HG03469 (cell line): ENCODE results near the gene EPHB1.
"Not testable (repeated sequence)": the region's sequence is repeated elsewhere in the genome, so short reads cannot be mapped to it uniquely, and the experiment has no call there.

ENCODE experiments used
- ATAC-seq: cut with Tn5 transposase; IDR thresholded peaks from one replicate; pipeline ENCODE4 v1.9.1; 2021; ENCODE audit warnings: mild to moderate bottlenecking, moderate library complexity, moderate number of reproducible peaks; ENCODE audit not compliant: unreplicated experiment

EPHB1 gene

GRCh38 chr3:134776518-134776917 is 18.5 kb upstream of the EPHB1 start:
- no peak for ATAC-seq

DNA sequence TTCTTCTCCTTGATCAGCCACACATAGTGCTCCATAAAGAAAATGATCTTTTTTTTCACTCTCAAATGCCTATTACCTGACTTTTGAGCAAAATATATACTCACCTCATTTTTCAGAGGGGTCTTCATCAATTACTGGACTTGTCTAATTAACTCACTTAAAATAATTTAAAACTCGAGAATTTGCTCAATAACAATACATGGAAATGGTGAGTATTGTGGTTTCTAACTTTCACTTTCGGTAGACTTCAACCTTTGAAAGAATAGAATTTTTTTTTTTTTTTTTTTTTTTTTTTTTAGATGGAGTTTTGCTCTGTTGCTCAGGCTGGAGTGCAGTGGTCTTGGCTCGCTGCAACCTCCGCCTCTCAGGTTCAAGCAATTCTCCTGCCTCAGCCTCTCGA is 17.7 kb upstream of the EPHB1 start:
- ATAC-seq, result no peak

DNA sequence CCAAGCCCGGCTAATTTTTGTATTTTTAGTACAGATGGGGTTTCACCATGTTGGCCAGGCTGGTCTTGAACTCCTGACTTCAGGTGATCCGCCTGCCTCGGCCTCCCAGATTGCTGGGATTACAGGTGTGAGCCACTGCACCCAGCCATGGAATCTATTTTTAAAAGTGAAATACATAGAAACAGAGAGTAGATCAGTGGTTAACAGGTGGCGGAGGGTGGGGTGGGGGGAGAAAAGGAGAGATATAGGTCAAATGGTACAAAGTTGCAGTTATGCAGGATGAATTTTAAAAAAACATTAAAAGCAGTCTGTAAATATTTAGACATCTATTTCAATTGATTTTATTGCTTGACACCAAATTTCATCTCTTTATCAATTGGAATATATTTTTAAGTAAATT is 6.8 kb upstream of the EPHB1 start:
- ATAC-seq, result not testable (repeated sequence)

- no peak for ATAC-seq
Observed at GRCh38 chr3:134790065-134790464, 5.0 kb upstream of the EPHB1 start.

DNA sequence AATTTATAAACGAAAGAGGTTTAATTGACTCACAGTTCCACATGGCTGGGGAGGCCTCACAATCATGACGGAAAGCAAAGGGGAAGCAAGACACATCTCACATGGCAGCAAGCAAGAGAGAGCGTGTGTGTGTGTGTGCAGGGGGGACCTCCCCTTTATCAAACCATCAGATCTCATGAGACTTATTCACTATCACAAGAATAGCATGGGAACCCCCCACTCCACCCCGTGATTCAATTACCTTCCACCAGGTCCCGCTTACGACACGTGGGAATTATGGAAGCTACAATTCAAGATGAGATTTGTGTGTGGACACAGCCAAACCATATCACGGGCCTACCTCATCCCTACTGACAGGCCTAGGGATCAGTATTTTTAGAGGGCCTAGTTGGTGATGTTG is 3.1 kb upstream of the EPHB1 start:
- no peak for ATAC-seq

DNA sequence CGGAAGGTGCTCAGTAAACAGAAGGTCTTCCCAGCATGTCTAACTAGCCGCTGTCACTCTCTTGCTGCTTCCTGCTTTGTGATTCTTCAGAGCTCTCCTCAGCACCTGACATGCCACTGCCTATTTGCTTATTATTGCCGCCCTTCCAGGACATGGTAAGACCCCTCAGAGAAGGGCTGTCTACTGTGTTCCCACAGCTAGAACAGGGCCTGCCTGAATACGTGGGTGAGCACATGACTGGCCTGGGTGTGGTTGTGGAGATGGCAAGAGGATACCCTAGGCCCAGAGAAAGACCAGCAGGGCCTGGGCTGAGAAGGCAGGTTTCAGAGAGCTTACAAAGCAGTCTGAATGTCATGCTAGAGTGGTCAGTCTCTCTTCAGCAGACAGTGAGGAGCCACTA is 2.4 kb upstream of the EPHB1 start:
- no peak for ATAC-seq

DNA sequence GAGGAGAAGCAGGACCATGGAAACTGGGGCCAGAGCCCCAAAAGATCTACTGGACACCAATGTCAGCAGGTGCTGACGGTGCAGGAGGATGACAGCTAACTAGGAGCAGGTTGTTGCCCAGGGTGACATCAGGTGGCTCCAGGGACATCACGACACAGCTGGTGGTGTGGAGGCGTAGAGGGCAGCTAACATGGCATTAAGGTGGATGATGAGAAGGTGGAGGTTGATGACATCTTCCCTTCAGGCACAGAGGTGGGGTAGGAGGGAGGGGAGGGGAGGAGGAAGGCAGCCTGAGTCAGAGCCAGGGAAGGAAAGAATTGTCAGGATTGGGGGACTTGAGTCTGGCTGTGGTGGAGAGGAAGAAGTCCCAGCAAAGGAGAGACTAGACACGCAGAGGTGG is 1.5 kb upstream of the EPHB1 start:
- ATAC-seq, result no peak

- ATAC-seq, result no peak
Observed at GRCh38 chr3:134794323-134794722, 737 bp upstream of the EPHB1 start.

DNA sequence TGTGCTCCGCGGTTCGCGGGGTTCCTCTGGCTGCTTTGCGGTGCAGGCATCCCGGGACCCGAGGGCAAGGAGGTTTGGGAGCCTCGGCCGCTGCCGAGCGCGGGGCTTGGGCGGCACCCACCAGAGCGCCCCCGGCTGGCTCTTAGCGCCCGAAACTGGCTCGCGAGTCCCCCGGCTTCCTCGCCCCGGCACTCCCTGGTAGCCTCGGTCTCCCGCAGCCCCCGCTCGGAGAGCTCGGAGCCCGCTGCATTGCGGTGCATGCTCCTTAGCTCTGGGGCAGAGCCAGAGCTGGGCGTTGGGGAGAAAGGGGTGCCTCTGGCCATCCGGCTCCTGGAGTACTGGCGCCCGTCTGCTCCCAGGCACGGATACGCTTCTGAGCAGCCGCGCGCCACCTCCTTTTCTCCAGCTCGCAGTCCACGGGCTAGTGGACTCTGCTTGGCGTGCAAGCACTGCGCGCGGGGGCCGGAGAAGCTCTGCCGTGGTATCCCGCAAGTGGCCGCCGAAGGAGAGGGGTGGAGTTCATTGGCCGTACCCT is 753 bp downstream of the EPHB1 start:
- ATAC-seq, result no peak

DNA sequence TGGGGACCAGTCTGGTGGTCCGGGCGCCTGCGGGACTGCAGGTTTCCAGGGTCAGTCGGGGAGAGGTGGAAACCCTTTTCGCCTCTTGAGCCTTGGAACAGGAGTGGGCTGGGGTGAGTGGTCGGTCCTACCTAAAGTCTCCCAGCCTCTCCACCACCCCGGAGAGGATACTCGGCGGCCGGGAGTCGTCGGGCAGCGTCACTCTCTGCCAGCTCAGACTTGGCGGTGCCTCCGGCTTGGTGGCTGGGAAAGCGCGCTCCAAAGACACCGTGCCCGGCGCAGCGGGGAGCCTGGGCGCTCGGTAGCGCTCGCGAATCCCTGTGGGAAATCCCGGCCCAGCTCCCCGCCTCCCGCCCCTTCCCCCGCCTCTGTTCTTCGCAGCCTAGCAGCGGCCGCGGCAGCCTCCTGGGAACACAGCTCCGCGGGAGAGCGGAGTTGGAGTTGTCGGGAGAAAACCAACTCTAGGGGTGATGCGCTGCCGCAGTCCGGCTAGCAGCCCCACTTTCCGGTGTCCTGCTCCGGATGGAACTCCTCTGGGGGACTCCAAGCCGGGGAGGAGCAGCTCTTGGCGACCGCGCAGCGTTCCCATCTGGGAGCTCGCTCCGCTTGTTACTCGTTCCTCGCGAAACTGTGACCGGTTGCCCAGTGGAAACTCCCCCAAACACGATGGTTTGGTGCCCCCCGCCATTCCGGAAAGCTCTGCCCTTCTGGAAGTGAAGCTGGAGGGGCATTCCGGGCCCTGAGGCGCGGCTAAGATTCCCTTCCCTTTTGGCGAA is 1.4 kb downstream of the EPHB1 start:
- ATAC-seq, result no peak

GRCh38 chr3:134797057-134797740 is 2.1 kb downstream of the EPHB1 start:
- ATAC-seq, result no peak

GRCh38 chr3:134797741-134798451 is 2.8 kb downstream of the EPHB1 start:
- no peak for ATAC-seq

DNA sequence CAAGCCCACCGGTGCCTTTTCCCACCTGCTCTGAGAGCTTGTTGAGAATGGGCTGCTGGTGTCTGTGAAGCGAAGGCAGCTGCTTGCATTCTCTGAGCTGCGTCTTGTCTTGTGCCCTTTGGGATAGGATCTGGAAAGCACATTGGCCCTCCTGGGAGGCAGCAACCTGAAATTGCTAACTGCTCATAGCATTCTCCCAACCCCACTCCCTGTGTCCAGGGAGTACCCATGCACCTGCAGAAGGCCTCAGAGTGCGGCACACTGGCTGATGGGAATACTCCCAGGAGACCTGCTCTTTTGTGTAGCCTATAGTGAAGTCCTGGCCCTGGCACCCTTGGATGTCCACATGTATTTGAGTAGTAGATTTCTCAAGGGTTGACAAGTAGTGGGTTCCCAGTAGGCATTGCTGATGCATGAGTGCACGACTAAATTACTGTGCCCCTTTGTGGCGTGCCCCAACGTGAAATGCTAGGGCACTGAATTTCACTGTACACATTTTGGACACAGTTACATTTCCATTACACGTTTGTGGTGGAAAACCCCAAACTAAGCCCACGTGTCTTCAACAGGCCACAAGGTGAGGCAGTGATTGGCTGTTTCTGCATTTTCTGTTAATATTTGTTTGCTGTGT is 3.7 kb downstream of the EPHB1 start:
- no peak for ATAC-seq

- no peak for ATAC-seq
Observed at GRCh38 chr3:134799393-134799792, 4.3 kb downstream of the EPHB1 start.

GRCh38 chr3:134801204-134801958 is 6.3 kb downstream of the EPHB1 start:
- no peak for ATAC-seq

- no peak for ATAC-seq
Observed at GRCh38 chr3:134802428-134803050, 7.5 kb downstream of the EPHB1 start.

- peak; percentile 54 for ATAC-seq
Observed at GRCh38 chr3:134803051-134803505, 8.0 kb downstream of the EPHB1 start.

- no peak for ATAC-seq
Observed at GRCh38 chr3:134803652-134804051, 8.6 kb downstream of the EPHB1 start.

DNA sequence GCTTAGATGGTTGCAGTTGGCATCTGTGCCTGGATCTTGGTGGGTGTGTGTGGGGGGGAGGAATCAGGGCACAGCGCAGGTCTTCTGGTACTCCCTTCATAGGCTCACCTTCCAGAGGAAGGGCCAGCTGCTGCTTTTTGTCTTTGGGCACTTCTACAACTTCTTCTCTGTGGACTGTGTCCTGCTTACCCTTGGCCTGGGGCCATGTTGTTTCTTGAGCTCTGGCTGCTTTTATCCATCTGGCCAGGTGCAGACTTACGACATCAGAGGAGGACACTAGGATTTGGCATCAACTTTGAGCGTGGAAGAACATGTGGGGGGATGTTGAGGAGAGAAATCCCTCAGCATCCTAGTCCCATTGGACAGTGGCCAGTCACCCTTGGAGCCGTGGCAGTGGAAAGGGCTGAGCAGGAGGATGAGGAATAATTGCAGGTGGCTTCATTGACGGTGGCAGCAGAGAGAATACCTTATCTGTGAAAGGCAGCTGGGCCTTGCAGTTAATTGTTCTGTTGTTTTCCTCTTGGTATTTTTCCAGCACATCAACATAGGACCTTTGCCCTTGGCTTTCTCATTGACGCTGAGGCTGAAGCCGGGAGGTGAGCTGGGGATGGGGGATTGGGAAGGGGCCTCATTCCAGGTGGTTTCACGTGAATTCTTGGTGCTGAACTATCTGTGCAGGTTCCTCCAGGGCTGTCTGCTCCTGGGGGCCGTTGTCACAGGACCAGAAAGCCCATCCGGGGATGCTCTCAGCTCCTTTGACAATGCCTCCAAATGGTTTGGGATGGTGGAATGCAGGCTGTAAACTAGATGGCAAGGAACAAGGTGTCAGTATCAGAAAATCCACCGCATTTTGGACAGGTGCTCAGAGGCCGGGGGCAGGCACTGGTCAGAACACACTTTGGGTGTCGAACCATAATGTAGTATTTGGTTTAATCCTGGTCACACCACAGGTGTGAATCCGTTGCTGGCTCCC is 9.7 kb downstream of the EPHB1 start:
- ATAC-seq, result no peak
